Body of pancreas (tissue), 4 donors: ENCODE measurements around the gene BCL7C. TPM values are rescaled to one million over a fixed set of nuclear protein-coding genes. Genes with fewer than 3 reads are reported as not detected.

ENCODE experiments used
- ATAC-seq: fragments of 150-250 bp; one replicate; pipeline ENCODE4 v1.9.1; 2016
- DNase-seq, 4 donors: peaks; one replicate each; pipeline ENCODE4 v3.0.0-alpha.2; 2019
- H3K27ac ChIP-seq, 4 donors: fragments of 200-600 bp; sonication (generic); 1 replicate in 3 of 4; 2 replicates in 1 of 4; pipeline versions ENCODE4 v1.5.1 to v1.6.1; 2016 to 2019; ENCODE audit warnings: mild to moderate bottlenecking in 1 of 4, mixed read lengths in 1 of 4, moderate library complexity in 1 of 4
- H3K27me3 ChIP-seq, 2 donors: fragments of 200-600 bp; sonication (generic); one replicate each; pipeline ENCODE4 v1.6.0; 2016; ENCODE audit warnings: mild to moderate bottlenecking in 1 of 2
- H3K36me3 ChIP-seq, 2 donors: fragments of 200-600 bp; sonication (generic); replicated peaks in 1 of 2; 2 replicates each; pipeline ENCODE4 v1.5.1; 2016; ENCODE audit warnings: low read depth in 2 of 2; ENCODE audit not compliant: insufficient read depth in 1 of 2
- H3K4me1 ChIP-seq: fragments of 200-600 bp; sonication (generic); one replicate; pipeline ENCODE4 v1.6.0; 2016
- H3K4me3 ChIP-seq, 2 donors: fragments of 200-600 bp; sonication (generic); 1 replicate in 1 of 2; 2 replicates in 1 of 2; pipeline ENCODE4 v1.5.1; 2016 to 2019
- H3K9me3 ChIP-seq, 3 donors: fragments of 200-600 bp; sonication (generic); 1 replicate in 2 of 3; 2 replicates in 1 of 3; pipeline ENCODE4 v1.5.1; 2016
- POLR2A ChIP-seq, 3 donors: fragments of 450-650 bp; IDR thresholded peaks; one replicate each; pipeline ENCODE4 v1.6.1; 2016; ENCODE audit warnings: antibody characterized with exemption in 3 of 3, mild to moderate bottlenecking in 2 of 3
- WGBS, 2 donors: methylation state at CpG; one replicate each; pipeline ENCODE4 v1.1.5; 2017; 5-methylcytosine and 5-hydroxymethylcytosine counted together
- intact Hi-C: fragments of 100-400 bp; cut with DNase I; formaldehyde crosslinking; loops from one replicate; pipeline ENCODE4 v1.15.1; 2023
- total RNA-seq, 2 donors: library from RNA; depleted of rRNA; stranded (reverse); fragments of >200 nt; gene quantifications; one replicate each; pipeline ENCODE4 v1.1.0, GENCODE V29; 2016
- TF ChIP-seq, protein P1 (sequence below), 7 experiments: fragments of 450-650 bp in 4 of 7; fragments of 200-600 bp in 3 of 7; sonication (generic) in 3 of 7; IDR thresholded peaks; one replicate each; pipeline ENCODE4 v1.5.1; 2016 to 2019; ENCODE audit warnings: antibody characterized with exemption in 7 of 7

Gene BCL7C
- total RNA-seq, 2 donors from 2014 or later: 19.8 to 24.1 TPM

DNA sequence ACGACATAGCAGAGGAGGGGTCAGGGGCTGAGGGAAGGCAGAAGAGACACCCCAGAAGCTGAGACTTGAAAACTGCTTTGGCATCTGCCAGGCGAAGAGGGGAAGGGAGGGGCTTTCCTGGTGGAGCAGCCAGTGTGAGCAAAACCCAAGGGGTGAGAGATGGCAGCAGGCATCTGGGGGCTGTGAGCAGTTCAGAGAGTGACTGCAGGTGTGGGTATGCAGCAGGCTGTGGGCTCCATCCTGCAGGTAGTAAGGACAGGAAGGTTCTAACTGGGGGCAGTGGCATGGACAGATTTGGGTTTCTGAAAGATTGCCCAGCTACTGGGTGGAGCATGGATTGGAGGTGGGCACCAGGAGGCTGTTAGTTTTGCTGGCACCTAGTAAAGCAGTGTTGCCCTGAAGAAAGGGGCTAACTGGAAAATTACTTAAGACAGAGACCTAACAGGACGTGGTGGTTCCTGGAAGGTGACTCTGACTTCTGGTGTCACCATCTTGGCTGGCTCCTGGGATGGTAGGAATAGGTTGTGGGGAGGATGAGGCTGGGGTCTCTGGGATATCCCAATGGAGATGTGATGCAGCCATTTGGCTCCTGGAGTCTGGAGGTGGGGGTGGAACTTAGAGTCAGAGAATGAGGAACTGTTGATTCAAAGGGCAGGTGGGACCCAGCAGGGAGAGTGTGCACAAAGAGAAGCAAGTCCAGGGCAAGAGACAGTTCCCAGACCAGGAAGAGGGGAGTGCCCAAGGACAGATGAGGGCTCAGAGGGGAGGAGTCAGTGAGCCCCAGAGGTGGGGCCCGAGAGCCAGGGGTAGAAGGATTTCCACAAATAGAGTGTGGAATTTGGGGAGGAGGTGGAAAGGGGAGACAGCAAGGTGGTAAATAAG, 11.2 kb downstream of the BCL7C start:
- Histone ChIP-seq H3K9me3 (no peaks in the 10 kb centered on the region), H3K4me1 (no peaks in the 10 kb centered on the region), H3K27ac (no peak overlapping the region), H3K4me3 (no peak overlapping the region), H3K27me3 (no peaks in the 10 kb centered on the region), H3K36me3 (peaks cover 0 to 2% of the 10 kb centered on the region in 2 donors)
- WGBS, 2 donors: 69 to 85% methylated on average over 4 of the region's 4 CpGs
- DNase-seq (no peak), ATAC-seq (no peak)
- intact Hi-C loops: no loop called here
- TF ChIP-seq, protein P1, sequence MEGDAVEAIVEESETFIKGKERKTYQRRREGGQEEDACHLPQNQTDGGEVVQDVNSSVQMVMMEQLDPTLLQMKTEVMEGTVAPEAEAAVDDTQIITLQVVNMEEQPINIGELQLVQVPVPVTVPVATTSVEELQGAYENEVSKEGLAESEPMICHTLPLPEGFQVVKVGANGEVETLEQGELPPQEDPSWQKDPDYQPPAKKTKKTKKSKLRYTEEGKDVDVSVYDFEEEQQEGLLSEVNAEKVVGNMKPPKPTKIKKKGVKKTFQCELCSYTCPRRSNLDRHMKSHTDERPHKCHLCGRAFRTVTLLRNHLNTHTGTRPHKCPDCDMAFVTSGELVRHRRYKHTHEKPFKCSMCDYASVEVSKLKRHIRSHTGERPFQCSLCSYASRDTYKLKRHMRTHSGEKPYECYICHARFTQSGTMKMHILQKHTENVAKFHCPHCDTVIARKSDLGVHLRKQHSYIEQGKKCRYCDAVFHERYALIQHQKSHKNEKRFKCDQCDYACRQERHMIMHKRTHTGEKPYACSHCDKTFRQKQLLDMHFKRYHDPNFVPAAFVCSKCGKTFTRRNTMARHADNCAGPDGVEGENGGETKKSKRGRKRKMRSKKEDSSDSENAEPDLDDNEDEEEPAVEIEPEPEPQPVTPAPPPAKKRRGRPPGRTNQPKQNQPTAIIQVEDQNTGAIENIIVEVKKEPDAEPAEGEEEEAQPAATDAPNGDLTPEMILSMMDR (IDR thresholded peaks at IDR 0.05): no peak
- no peak for TF ChIP-seq POLR2A (IDR thresholded peaks at IDR 0.05)

DNA sequence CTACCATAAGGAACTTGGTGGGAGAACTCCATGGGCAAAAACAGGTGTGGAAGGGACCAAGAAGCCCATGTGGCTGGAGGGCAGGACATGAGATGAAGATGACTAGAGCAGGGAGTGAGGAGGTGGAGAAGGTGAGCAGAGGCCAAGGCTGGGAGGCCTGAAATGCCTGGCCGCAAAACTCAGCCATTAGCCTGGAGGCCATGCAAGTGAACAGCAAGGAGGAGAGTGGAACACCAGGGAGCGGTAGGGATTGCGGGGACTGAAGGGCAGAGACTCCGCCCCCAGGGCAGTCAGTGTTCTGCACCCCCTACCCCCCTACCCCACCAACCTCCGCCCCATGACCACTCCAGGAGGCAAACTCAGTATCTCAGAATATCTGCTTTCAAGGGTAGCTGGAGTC, 17.0 kb downstream of the BCL7C start:
- intact Hi-C loops: no loop called here
- no peaks in the 10 kb centered on the region for H3K27me3 ChIP-seq
- ATAC-seq (no peak), DNase-seq (no peak)
- H3K4me1 ChIP-seq: peaks cover 21% of the 10 kb centered on the region
- H3K36me3 ChIP-seq: no peaks in the 10 kb centered on the region
- H3K4me3 ChIP-seq: no peak overlapping the region
- no peaks in the 10 kb centered on the region for H3K9me3 ChIP-seq
- H3K27ac ChIP-seq: peak overlapping the region in 3 of 4 donors; percentile 83 to 90 (median 87)
- 69 to 92% methylated on average over 3 to 5 of the region's 5 CpGs for WGBS, 2 donors
- TF ChIP-seq POLR2A (IDR thresholded peaks at IDR 0.05): no peak

DNA sequence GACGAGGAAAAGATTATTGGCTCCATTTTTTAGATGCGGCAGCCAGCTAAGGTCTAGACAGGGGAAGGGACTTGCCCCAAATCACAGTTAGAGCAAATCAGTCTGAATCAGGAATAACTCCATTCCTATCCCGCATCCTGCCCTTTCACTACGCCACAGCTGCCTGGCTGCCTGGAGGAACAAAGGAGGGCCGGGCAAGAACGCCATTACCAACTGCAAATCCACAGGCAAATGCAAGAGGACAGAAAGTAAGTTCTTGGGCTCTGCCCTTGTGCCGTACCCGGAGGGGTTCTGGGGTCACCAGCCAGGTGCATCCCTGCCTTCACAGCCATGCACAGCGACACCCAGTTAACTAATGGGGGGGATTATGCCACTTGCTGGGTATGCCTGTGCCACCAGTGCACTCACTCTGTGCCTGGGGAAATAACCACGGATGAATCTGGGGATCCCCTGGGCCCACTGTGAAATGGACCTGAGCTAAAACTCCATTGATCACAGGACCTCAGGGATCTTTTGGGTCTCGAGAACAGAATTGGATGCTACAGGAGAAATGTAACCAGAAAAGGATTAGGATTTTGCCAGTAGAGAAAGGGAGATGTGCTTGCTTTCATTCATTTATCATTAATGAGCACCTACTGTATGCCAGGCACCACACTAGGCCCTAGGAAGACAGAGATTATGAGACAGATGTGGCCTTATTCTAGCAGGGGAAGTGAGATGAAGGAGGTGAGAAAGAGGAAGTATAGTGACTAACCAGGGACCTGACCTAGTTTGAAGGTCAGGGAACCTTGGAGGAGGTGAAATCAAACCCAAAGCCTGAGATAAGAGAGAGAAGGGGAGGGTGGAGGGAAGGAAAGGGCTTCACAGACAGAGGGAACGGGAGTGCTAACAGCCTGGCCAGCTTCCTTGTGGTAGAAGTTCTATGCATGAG, 17.7 kb downstream of the BCL7C start:
- no peaks in the 10 kb centered on the region for H3K36me3 ChIP-seq
- 11 to 14% methylated on average over 9 to 12 of the region's 12 CpGs for WGBS, 2 donors
- no peaks in the 10 kb centered on the region for H3K27me3 ChIP-seq
- H3K9me3 ChIP-seq: no peaks in the 10 kb centered on the region
- H3K27ac ChIP-seq: peak overlapping the region; percentile 63 to 90 (median 85)
- intact Hi-C loops: no loop called here
- peaks cover 21% of the 10 kb centered on the region for H3K4me1 ChIP-seq
- ATAC-seq (peak; percentile 2), DNase-seq (no peak)
- peak overlapping the region; percentile 44 to 55 for H3K4me3 ChIP-seq
- TF ChIP-seq, protein P1 (IDR thresholded peaks at IDR 0.05): no peak
- no peak for TF ChIP-seq POLR2A (IDR thresholded peaks at IDR 0.05)

DNA sequence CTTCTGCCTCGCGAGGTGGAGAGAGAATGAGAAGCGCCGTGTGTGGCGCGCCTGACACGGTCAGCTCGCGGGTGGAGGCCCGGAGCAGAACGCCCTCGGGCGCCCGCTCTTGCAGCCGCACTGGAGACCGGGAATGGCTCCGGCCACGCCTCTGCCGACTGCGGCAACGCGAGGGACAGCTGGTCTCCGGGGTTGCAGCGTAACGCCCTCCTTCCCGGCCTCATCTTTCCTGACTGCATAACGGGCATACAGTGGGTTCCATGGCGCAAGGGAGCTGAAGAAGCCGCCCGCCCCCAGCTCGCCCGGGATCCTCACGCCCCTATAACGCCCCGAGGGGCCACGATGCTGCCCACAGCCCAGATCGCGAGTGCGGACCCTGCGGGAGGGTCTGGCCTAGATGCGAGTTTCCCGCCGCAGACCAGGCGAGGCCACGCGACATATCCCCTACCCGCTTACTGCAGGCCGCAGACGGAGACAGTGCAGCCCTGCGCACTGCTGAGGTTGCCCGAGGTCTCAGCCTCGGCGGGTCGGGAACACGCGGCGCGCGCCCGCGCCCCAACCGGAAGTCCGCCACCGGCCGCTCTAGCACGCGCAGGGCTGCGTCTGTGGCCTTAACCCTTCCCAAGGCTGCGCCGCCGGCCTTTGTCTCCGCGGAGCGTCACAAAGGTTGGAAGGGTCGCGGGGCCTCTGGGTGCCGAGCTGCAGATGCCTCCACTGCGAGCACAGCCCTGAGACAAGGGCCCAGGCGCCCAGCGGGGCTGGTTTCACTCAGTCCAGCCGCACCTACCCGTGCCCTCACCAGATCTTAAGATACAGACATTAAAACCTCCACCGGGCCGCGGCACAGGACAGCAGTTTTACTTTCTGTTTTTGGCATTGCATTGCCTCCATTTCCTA, 18.8 kb downstream of the BCL7C start:
- Histone ChIP-seq H3K27me3 (no peaks in the 10 kb centered on the region), H3K9me3 (no peaks in the 10 kb centered on the region), H3K27ac (peak overlapping the region; percentile 63 to 90 (median 85)), H3K4me3 (peak overlapping the region; percentile 44 to 55), H3K4me1 (peaks cover 21% of the 10 kb centered on the region), H3K36me3 (no peaks in the 10 kb centered on the region)
- TF ChIP-seq, protein P1 (IDR thresholded peaks at IDR 0.05): peak in 1 of 7 experiments; percentile 7
- TF ChIP-seq POLR2A (IDR thresholded peaks at IDR 0.05): peak; percentile 73 to 91 (median 91)
- ATAC-seq (peak; percentile 97), DNase-seq (peak; percentile 88 to 92 (median 90))
- WGBS, 2 donors: 0 to 1% methylated on average over 8 to 85 of the region's 85 CpGs
- intact Hi-C loops: no loop called here
